ENCODE data around the gene GRID2IP.
"Not testable (repeated sequence)": the region's sequence is repeated elsewhere in the genome, so short reads cannot be mapped to it uniquely, and the experiment has no call there.

GRID2IP gene

DNA sequence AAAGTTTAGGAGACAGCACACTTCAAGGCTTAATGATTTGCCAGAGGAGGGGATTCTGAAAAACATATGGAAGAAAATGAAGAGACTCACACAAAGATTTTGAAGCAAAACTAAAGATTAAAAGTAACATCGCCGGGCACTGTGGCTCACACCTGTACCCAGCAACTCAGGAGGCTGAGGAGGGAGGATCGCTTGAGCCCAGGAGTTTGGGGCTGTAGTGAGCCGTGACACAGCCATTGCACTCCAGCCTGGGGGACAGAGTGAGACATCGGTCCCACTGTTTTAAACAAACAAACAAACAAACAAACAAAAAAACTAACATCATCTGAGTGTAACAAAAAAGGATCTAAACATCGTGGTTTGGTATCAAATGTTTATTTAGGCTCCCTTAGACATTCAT, 69.8 kb downstream of the GRID2IP start:
- DNase-seq = no peak

DNA sequence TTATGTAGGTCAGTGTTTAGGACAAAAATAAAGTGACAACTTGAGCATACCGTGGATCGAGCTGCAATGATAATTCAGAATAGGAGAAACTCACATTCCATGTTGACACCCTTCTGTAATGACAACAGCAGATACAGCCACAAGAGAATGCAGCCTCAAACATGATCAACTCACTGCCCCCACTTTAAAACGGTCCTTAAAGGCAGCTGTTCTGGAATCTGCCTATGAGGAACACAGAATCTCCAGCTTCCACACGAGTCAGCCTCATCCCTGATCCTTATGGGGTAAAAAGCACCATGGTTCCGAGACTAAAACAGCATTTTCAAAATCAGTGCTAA, 71.0 kb downstream of the GRID2IP start:
- no peak for DNase-seq

DNA sequence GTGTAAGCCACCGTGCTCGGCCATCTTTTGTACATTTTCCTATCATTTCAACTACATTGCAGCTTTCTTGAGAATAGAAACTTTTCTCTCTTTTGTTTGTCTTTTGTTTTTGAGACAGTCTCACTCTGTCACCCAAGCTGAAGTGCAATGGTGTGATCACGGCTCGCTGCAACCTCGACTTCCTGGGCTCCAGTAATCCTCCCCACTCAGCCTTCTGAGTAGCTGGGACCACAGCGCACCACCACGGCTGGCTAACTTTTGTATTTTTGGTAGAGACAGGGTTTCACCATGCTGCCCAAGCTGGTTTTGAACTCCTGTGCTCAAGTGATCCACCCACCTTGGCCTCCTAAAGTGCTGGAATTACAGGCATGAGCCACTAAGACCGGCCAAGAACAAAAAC, 72.2 kb downstream of the GRID2IP start:
- DNase-seq = no peak

DNA sequence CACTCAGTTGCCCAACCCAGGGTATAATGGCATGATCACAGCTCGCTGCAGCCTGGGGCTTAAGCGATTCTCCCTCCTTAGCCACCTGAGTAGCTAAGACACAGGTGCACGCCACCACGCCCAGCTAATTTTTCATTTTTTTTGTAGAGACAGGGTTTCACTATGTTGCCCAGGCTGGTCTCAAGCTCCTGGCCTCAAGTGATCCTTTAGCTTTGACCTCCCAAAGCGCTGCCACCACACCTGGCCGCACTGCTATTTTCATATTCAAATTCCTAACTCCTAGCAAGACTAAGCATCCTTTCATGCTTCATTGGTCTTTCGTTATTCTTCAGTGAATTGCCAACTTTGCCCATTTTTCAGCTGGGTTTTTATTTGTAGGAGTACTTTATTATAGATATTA, 73.1 kb downstream of the GRID2IP start:
- DNase-seq = no peak

DNA sequence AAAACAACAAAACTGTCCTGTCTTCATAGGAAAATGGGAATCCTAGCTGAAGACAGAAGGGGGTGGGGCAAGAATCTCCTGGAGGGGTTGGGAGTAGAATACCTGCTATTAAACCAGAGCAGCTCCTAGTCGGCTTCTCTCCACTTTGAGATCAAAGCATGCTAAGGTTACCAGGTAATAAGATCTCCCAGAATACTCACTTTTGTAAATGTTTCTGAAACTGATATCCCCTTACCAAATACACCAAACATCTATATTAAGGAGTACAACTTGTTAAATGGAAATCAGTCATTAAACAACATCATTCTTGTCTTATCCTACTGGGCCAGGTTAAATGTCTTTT, 74.0 kb downstream of the GRID2IP start:
- no peak for DNase-seq

DNA sequence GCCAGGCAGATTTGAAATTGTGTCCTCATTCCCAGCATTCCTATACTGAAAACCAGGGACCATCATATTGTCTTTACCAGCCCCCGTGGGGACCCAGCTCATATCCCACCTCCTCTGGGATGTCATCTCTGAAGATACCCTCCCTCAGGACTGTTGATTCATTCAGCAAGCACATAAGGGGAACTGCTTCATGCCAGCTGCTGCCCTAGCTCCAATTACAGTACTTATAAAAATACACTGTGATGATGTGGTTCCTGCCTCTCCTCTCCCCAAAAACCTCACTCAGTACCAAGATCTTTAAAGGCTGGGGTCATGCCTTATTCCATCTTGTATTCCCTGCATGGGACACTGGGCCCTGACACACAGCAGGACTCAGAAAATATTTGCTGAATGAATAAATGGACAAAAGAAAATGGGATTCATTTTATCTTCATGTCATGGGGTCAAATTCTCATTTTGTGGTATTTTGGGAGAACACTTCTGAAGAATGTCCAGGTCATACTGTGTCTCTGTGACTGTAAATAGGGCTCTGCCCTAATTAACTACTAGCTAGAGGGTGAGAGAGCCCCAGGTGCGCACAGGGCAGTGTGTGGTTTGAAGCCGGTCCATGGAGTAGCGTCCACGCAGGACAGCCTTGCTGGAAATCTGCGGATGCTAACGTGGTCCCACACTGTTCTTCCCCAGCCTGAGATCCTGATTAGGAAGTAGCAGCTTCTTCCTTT, 74.5 kb downstream of the GRID2IP start:
- DNase-seq = no peak

DNA sequence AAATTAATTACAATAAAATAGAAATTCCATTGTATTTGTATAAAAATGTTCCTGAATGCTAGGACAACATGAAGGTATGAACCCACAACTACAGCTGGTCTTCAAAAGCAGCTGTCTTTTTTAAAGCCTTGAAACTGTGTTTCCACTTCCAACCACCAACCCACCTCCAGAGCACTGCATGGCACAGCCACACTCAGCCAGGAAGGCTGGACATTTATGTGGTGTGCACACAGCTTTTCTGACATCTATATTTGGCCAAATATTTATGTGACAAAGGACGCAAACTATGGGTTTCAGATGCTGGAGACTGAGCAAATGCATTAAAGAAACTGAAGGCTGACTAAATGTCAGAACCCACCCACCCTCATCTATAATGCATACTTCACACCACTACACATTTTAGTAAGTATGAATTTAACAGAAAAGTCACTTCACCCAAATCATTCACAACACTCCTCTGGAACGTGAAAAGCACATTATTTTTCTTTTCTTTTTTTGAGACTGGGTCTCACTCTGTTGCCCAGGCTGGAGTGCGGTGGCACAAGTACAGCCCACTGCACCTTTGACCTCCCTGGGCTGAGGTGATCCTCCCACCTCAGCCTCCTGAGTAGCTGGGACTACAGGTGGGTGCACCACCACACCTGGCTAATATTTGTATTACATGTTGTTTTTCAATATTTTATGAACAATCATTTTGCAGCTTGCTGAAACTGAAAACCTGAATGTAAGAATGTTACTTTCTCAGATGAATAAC, 75.7 kb downstream of the GRID2IP start:
- no peak for DNase-seq

DNA sequence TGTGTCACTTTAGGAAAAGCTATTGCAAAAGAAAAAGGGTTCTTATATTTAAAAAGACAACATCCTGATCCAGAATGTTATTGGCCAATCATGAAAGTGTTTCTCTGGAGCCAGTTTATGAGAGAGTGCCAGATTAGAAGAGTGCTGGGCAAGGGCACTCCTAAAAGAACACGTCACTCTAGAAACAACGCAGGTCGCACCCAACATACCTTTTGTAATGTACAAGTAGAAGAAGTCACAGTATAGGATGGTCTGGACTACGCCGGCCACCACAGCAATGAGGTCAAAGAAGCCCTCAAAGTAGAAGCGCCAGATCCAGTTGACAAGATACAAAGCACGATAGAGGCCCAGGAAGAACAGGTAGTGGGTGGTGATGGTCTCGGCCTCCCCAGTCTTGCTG, 85.4 kb downstream of the GRID2IP start:
- DNase-seq = no peak

DNA sequence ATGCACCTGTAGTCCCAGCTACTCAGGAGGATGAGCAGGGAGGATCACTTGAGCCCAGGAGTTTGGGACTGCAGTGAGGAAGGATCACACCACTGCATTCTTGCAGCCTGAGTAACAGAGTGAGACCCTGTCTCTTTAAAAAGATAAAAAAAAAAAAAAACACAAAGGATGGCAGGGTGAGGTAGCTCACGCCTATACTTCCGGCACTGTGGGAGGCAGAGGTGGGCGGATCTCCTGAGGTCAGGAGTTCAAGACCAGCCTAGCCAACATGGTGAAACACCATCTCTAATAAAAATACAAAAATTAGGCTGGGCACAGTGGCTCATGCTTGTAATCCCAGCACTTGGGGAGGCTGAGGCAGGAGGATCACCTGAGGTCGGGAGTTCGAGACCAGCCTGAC, 87.7 kb downstream of the GRID2IP start:
- DNase-seq = not testable (repeated sequence)

DNA sequence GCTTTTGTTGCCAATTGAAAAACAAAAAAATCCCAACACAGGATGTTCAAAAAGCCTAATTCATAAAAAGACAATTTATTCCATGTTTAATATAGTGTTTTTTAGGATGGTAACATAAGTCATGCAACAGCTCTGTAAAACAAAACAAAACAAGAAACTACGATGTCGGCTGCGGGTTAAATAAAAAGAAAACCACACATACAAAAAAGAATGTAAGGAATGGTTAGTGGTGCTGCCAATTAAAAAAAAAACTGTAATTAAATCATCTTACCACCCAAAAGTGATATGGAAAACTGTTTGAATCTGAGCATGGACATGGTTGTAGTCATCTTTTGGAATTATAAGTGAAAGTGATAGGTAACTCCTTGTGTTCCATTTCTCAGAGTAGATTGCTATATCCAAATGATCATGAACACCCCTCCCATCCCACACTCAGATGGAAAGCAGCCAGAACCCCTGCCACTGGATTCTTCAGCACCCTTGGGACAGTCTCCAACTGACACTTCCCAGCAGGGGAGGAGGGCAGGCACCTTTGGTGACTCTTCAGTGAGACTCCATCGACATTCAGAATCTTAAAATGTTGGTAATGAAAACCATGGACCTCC, 89.2 kb downstream of the GRID2IP start:
- DNase-seq = no peak

DNA sequence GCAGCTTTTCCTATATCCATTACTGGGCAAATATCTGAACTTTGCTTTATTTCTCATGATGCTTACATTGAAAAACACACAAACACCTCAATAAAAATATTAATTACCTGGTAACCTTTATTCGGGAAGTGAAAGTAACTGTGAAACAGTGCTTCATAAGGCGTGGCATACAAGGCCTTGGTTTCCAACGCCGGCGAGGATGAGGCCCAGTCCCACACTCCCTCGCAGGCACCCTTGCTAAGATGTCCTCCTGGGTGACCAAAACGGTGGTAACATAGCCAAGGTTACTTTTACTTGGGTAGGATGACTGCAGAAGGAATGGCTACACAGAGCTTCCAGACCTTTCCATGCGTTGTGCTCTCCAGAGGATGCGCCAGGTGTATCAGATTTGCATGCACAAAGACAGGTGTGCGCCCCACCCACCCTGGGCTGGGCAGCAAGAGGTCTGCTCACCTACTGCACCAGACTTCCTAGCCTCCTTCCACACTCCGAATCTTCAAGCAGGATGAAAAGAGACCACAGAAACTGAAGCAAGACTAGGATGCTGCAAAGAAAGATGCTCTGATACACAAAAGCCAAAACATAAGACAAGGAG, 90.2 kb downstream of the GRID2IP start:
- DNase-seq = no peak

DNA sequence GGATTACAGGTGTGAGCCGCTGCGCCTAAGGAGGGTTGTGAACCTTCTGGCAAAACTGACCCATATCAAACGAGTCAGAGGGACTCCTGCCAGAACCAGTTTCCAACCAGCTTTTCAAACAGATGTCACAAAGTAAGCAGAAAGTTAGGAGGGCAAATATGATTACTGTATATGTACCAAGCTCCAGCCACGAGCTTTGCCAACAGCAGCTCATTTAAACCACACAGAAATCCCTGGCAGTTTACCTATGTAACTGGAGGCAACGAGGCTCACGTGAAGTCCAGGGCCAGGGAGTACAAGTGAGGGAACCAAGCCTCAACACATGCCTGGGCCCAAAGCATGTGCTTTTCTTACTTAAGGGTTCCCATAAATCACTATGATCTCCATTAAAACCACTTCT, 91.0 kb downstream of the GRID2IP start:
- DNase-seq = no peak

DNA sequence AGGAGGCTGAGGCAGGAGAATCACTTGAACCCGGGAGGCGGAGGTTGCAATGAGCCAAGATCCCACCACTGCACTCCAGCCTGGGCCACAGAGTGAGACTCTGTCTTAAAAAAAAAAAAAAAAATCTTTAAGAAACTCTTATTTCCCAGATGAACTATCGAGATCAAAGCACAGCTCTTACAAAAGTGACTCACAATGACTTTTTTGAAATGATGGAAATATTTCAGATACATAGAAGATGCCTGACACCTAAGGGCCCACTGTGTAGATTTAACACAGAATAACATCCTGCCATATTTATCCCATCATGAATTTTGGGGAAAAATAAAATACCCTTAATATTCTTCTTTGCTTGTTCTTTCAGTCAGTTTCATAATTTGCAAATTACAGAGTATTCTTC, 92.6 kb downstream of the GRID2IP start:
- DNase-seq = not testable (repeated sequence)

DNA sequence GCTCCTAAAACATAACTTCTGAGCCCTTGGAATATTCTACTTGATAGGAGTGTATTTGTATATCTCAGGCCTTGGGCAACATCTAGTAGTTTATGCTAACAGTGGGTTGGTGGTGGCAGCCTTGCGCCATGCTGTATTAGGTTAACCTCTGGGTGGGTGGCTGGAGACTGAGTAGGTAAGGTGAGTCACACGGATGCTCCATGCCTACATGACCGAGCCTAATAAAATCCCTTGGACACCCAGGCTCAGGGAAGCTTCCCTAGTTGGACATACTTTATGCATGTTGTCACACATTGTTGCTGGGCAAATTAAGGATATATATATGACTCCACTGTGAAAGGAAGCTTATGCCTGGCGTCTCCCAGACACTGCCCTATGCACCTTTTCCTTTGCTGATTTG, 97.5 kb downstream of the GRID2IP start:
- no peak for DNase-seq

DNA sequence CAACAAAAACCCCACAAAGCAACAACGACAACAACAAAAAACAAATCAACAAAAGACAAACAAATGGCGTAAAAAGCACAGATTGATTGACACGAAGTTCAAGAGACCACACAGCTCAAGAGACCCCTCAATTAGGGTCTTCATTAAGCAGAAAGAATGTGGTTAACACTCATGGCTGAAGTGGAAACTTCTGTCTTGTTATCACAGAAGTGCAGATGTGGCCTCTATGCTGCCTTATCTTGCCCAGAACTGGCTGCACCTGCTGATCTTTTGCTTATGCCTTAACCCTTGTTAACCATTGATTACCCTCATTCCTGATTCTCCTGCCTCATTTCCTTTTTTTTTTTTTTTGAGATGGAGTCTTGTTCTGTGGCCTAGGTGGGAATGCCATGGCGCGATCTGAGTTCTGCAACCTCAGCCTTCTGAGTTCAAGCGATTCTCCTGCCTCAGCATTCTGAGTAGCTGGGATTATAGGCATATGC, 100.0 kb downstream of the GRID2IP start:
- DNase-seq = no peak

DNA sequence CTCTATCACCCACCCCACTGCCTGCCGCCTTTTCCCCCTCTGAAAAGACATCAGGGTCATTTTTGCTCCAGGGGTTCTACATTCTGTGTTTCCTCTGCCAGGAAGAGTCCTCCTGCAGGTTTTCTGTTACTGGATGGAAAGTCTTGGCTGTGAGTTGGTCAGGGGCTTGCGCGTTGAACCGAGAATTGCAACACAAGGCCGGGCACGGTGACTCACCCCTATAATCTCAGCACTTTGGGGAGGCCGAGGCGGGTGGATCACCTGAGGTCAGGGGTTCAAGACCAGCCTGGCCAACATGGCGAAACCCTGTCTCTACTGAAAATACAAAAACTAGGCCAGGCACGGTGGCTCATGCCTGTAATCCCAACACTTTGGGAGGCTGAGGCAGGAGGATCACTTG, 100.7 kb downstream of the GRID2IP start:
- DNase-seq = not testable (repeated sequence)

DNA sequence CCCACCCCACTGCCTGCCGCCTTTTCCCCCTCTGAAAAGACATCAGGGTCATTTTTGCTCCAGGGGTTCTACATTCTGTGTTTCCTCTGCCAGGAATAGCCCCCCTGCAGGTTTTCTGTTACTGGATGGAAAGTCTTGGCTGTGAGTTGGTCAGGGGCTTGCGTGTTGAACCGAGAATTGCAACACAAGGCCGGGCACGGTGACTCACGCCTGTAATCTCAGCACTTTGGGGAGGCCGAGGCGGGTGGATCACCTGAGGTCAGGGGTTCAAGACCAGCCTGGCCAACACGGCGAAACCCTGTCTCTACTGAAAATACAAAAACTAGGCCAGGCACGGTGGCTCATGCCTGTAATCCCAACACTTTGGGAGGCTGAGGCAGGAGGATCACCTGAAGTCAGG, 101.4 kb downstream of the GRID2IP start:
- DNase-seq = not testable (repeated sequence)

DNA sequence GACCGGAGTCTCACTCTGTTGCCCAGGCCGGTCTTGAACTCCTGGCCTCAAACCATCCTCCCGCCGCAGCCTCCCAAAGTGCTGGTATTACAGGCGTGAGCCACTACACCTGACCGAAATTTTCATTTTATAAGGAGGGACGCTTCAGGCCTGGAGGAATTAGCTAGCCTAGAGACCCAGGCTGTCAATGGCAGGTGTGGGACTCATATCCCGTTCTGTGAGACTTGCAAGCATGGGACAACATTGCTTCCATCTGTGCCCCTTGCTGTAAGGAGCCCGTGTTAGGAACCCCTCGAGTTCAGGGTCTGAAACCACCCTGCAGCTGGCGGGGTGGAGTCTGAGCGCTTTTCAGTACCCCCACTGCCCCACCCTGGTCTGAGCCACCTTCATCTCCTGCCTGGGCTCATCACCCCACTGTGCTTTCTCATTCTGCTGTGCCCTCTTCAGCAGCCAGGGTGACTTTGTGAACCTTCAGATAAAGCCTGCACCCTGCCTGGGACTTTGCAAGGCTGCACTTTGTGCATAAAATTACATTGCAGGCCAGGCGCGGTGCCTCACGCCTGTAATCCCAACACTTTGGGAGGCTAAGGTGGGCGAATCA, 102.2 kb downstream of the GRID2IP start:
- DNase-seq = no peak

DNA sequence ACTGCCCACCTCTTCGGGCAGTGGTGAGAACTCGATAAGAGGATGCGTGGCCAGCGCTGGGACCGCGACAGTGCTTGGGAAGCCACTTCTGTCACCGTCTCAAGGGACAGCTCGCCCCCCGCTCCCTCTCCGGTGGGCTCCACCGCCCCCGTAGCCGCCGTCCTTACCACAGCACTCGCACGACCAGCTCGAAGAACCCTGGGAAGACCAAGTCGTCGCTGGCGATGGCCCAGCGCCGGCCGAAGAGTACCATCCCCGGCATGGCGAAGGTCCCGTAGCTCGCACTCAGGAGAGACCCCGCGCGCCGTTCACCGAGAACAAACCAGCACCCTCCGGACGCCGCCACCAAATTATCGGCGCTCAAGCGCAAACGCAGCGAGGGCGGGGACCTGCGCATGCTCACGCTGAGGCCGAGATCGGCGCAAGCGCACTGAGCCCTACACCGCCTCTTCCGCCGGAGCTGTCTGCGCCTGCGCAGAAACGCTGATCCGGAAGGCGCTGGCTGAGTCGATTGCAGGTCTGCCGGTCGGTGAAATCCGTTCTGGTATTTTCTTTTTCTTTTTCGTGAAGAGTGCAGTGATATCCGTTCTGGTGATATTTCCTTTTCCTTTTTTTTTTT, 103.6 kb downstream of the GRID2IP start, which contains the start of gene DAGLB:
Gene DAGLB (minus strand): TSS at position 374 of the 619 bp plus-strand sequence. CDS start 112 bp downstream, at position 262.
- DNase-seq = peak; percentile 95
